ENCODE results near the gene VDR. TPM values are rescaled to one million over a fixed set of nuclear protein-coding genes. Genes with fewer than 3 reads are reported as not detected.

VDR gene
- polyA plus RNA-seq, 3 donors from 2014 or later, result 0.04 TPM; not detected in 2

DNA sequence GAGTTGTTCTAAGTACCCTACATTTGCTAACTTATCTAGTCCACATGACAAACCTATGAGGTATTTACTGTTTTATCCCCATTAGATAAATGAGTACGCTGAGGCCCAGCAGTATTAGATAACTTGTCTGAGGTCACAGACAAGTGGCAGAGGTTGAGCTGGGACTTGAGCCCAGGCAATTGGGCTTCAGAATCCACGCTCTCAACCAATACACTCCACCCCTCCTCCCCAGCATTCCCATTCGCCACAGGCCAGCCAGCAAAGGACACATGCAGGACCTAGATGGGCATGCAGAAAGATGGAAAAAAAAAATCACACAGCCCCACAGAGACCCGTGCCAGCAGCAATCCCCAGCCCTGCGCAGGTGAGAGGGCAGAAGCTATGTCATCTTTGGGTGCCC lies 97.5 kb downstream of the VDR start:
- DNase-seq, result no peak
- Mint-ChIP-seq H3K27me3 (ENCODE audit: low read depth in 3 of 3) (peaks cover 7 to 14% (median 8%) of the 10 kb centered on the region in 3 donors), H3K4me1 (peaks cover 99 to 100% of the 10 kb centered on the region in 2 donors), H3K36me3 (no peaks in the 10 kb centered on the region), H3K27ac (peak overlapping the region; percentile 91 to 98 (median 96)), H3K4me3 (peak overlapping the region; percentile 27 to 83 (median 67)), H3K9me3 (no peaks in the 10 kb centered on the region)

DNA sequence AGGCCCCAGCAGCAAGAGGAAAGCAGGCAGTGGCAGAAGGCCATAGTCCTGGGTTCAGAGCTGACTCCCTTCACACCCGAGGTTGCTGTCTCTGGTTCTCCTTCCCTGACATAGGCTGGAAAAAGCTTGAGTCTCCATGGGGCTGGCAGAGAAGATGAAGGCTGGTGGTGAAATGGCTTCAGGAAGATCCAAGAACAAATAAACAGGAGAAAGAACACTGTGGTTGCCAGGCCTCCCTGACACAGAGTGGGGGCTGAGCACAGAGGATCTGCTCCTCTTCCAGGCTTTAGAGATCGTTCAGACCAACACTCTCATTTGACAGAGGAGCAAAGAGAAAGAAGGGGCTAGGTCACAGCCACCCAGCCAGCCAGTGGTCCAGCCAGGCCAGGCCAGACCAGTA lies 99.4 kb downstream of the VDR start:
- Mint-ChIP-seq H3K9me3 (no peaks in the 10 kb centered on the region), H3K27me3 (ENCODE audit: low read depth in 3 of 3) (peaks cover 2 to 8% (median 8%) of the 10 kb centered on the region in 3 donors), H3K4me1 (peaks cover 97 to 100% of the 10 kb centered on the region in 2 donors), H3K27ac (peak overlapping the region in 5 of 6 donors; percentile 26 to 97 (median 72)), H3K36me3 (no peaks in the 10 kb centered on the region), H3K4me3 (peak overlapping the region in 3 of 5 donors; percentile 28 to 44 (median 33))
- no peak for DNase-seq

DNA sequence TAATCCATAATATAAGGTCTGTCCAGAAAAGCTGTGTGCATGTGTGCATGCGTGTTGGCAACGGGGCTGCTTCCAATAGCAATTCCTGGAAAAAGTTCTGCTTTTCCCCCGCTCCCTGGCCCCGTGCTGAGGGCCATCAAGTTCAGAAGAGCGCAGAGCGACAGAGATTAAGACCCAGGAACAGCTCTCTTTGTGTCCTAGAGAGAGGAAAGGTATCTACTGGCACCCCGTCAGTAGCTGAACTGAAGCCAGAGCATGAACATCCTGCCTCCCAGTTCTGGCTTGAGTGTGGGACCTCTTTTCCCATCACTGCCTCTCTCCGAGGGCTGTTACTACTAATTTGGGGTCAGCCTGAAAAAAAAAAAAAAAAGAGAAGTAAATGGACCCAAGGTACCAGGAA lies 100.6 kb downstream of the VDR start:
- Mint-ChIP-seq H3K9me3 (no peaks in the 10 kb centered on the region), H3K36me3 (no peaks in the 10 kb centered on the region), H3K4me1 (peaks cover 95 to 100% of the 10 kb centered on the region in 2 donors), H3K27me3 (ENCODE audit: low read depth in 3 of 3) (peaks cover 0 to 8% (median 7%) of the 10 kb centered on the region in 3 donors), H3K4me3 (peak overlapping the region in 2 of 5 donors; percentile 36 to 58), H3K27ac (peak overlapping the region in 5 of 6 donors; percentile 20 to 85 (median 76))
- no peak for DNase-seq

DNA sequence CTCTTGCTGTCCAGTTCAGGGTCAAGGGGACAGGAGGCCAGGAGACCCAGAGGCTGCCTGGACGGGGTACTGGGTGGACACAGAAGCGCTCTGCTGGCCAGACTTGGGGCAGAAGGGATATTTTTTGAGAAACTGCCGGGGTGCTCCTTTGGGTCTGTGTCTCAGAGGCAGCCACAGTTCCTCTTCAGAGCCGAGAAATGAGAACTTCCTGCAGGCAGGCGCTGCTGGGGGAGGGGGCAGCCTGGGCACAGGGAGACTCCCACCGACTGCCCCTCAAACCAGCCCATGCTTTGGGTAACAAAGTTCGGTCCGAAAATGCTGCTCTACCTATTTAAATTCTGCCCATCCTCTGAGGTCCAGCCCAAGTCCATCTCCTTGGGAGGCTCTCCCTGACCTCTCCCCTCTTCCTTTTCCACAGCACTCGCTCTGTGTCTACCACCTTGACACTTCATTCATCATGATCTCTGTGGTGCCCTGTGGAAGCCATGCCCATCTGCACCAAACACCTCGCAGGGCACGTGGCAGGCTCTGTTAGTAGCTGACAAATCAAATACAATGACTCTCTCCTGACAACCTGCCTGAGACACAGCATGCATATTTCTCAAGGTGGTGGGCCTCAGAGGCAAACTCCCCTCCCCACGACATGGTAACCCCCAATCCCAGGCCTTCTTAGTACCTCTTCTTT lies 101.5 kb downstream of the VDR start:
- peak overlapping the region; percentile 42 to 85 (median 75) for H3K27ac Mint-ChIP-seq

DNA sequence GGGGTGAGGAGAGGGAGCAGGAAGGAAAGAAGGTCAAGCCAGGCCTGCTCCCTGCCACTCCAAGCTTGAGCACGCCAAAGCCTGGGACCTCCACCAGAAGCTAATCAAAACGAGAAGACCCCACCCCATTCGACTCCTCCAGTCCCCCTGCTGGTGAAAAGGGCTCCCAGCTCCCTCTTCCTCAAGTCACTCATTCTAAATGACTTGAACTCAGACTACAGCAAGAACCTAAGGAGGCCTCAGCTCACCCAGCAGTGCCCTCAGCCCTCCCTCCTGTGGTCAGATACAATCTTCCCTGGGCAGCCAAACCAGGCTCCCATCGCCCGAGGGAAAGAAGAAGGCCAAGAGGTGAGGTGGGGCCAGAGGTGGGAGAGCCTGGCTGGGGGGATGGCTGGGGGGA lies 102.5 kb downstream of the VDR start:
- peak overlapping the region in 4 of 5 donors; percentile 48 to 62 (median 56) for H3K4me3 Mint-ChIP-seq
- peaks cover 0 to 5% (median 0%) of the 10 kb centered on the region in 3 donors for H3K36me3 Mint-ChIP-seq
- H3K27ac Mint-ChIP-seq, result peak overlapping the region; percentile 45 to 83 (median 67)
- no peaks in the 10 kb centered on the region for H3K9me3 Mint-ChIP-seq
- peaks cover 83 to 90% of the 10 kb centered on the region in 2 donors for H3K4me1 Mint-ChIP-seq
- peaks cover 0 to 2% (median 2%) of the 10 kb centered on the region in 3 donors for H3K27me3 Mint-ChIP-seq (ENCODE audit: low read depth in 3 of 3)
- no peak for DNase-seq

More for the DNA sequence above, 101.5 kb downstream of the VDR start:
- Mint-ChIP-seq H3K36me3 (no peaks in the 10 kb centered on the region), H3K4me3 (peak overlapping the region; percentile 58 to 74 (median 61)), H3K9me3 (no peaks in the 10 kb centered on the region), H3K27me3 (ENCODE audit: low read depth in 3 of 3) (peaks cover 0 to 4% (median 4%) of the 10 kb centered on the region in 3 donors), H3K4me1 (peaks cover 90 to 94% of the 10 kb centered on the region in 2 donors)
- DNase-seq, result no peak

DNA sequence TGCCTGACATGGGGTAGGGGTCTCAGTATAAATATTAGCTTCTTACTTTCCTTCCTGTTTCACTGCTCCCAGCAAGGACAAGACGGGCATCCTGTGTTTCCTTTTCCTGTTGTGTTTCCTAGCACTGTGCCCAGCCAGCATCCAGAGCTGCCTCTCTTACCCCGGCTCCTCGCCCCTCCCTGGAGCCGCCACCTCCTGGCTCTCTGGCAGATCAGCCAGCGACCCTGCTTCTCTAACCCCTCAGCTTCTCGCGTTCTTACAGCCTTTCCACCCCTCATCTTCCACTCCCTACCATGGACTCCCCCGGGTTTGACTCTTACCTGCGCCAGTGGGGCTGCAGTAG lies 102.9 kb downstream of the VDR start:
- no peak for DNase-seq
- Mint-ChIP-seq H3K4me1 (peaks cover 79 to 85% of the 10 kb centered on the region in 2 donors), H3K9me3 (no peaks in the 10 kb centered on the region), H3K36me3 (peaks cover 0 to 7% (median 0%) of the 10 kb centered on the region in 3 donors), H3K27me3 (ENCODE audit: low read depth in 3 of 3) (peaks cover 0 to 2% (median 2%) of the 10 kb centered on the region in 3 donors), H3K27ac (peak overlapping the region in 5 of 6 donors; percentile 32 to 74 (median 62)), H3K4me3 (peak overlapping the region; percentile 35 to 62 (median 54))

DNA sequence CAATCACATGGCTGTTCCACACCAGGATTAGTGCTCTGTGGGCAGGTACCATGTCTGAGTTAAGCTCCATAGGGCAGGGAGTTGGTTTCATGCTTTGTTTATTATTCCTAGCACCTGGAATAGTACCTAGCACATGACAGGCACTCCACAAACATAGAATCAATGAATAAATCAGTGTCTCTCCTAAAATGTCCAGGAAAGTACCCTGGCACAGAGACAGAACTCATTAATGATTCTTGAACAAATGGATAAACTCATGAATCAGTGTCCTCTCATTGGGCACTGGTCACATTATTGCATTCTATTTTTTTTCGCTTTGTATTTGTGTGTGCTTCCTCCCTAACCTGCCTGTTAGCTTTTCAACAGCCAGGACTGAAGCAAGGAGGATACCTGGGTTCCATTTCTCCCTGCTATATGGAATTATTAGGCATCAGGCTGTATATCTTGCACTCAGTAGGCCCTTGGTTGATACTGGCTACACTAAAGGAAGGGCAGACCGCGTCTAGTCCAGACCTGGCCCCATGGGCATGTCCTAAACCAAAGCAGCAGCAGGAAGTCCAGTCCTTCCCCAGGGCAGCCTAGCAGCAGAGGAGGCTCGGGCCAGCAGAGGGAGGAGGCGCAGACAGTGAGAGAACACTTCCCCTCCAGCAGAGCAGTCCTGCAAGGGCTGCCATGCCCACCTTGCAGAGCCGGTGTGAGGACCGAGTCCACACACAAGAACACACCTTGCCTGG lies 103.5 kb downstream of the VDR start:
- Mint-ChIP-seq H3K9me3 (no peaks in the 10 kb centered on the region), H3K4me1 (peaks cover 73 to 80% of the 10 kb centered on the region in 2 donors), H3K4me3 (peak overlapping the region in 3 of 5 donors; percentile 35 to 61 (median 54)), H3K27me3 (ENCODE audit: low read depth in 3 of 3) (peaks cover 0 to 2% (median 2%) of the 10 kb centered on the region in 3 donors), H3K36me3 (peaks cover 0 to 7% (median 0%) of the 10 kb centered on the region in 3 donors), H3K27ac (peak overlapping the region; percentile 32 to 80 (median 73))
- no peak for DNase-seq

DNA sequence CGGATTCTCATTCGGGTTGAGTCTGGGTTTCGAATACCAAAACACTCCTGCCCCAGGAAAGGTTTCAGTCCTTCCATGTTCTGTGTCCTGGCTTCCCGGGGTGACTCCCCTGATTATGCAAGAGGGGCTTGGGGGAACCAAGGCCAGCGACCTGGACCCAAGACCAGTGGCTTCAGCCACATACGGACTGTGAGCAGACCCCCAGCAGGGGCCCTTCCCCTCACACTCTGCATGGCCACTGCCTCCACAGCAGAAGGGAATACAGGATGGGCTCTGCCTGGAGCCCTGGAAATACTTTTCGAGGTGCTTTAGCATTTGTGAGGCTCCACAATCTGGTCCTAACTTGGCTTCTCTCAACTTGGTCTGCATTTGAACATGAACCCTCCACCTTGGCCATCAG lies 104.2 kb downstream of the VDR start:
- H3K4me1 Mint-ChIP-seq, result peaks cover 66 to 73% of the 10 kb centered on the region in 2 donors
- H3K27ac Mint-ChIP-seq, result peak overlapping the region in 4 of 6 donors; percentile 8 to 80 (median 66)
- no peak overlapping the region for H3K4me3 Mint-ChIP-seq
- no peaks in the 10 kb centered on the region for H3K9me3 Mint-ChIP-seq
- no peak for DNase-seq
- H3K36me3 Mint-ChIP-seq, result peaks cover 0 to 7% (median 0%) of the 10 kb centered on the region in 3 donors
- peaks cover 0 to 2% (median 2%) of the 10 kb centered on the region in 3 donors for H3K27me3 Mint-ChIP-seq (ENCODE audit: low read depth in 3 of 3)

DNA sequence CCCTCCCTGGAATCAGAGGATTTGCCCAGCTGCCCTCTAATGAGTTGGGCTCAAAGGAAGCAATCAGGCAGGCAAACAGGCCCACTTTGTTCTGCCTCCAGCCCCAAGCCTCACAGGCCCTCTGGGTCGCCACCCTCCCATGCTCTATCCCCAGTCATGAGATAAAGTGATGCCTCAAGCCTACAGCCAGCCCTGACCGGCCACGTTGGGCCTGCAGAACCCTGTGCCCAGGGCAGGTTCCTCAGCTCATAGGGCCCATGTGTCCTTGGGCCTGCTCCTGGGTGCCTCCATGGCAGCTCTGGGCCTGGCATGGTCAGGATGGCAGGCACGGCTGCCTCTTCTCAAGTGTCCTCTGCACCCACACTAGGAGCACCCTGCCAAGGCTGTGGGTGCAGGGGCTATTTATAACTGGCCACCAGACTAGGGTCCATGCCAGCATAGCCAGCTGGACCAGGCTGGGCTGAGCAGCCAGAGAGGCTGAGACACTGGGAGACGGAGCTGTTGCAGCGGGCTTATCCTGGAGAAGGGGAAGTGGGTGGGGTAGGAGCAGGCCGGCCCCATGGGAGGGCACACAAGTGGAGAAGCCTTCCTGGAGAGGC lies 105.3 kb downstream of the VDR start:
- Mint-ChIP-seq H3K4me3 (no peak overlapping the region), H3K9me3 (no peaks in the 10 kb centered on the region), H3K4me1 (peaks cover 54 to 61% of the 10 kb centered on the region in 2 donors), H3K36me3 (peaks cover 0 to 8% (median under 1%) of the 10 kb centered on the region in 3 donors), H3K27ac (peak overlapping the region in 5 of 6 donors; percentile 12 to 72 (median 51)), H3K27me3 (ENCODE audit: low read depth in 3 of 3) (peaks cover 0 to 2% (median 2%) of the 10 kb centered on the region in 3 donors)
- DNase-seq, result no peak

DNA sequence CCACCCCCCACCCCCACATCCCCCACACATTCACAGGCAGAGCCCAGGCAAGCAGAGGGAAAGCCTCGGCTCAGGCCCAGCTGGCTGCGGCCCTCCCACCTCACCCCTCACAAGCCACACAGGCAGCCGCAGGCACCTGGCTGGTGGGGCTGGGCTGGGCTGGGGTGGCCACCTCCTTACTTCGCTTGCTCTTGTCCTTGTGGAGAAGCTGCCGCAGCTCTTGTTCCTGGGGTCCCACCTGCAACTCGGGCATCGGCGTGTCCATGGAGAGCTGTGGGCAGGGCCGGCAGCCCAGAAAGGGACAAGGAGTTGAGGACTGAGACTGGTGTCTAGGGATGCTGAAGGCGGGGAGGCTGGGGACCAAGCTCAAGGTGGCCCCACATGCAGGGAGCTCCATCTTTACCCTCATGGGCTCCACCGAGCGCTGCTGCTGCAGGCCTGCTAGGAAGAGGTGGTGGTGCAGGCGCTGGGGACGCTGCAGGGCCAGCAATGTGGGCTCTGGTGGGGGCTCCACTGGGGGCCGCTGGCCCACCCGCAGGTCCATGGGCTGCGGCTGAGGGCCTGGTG lies 106.3 kb downstream of the VDR start:
- DNase-seq, result no peak
- Mint-ChIP-seq H3K4me3 (no peak overlapping the region), H3K36me3 (peaks cover 3 to 18% (median 8%) of the 10 kb centered on the region in 3 donors), H3K9me3 (no peaks in the 10 kb centered on the region), H3K27ac (peak overlapping the region in 1 of 6 donors; percentile 40), H3K27me3 (ENCODE audit: low read depth in 3 of 3) (peaks cover 0 to 2% (median 2%) of the 10 kb centered on the region in 3 donors), H3K4me1 (peaks cover 44 to 57% of the 10 kb centered on the region in 2 donors)

DNA sequence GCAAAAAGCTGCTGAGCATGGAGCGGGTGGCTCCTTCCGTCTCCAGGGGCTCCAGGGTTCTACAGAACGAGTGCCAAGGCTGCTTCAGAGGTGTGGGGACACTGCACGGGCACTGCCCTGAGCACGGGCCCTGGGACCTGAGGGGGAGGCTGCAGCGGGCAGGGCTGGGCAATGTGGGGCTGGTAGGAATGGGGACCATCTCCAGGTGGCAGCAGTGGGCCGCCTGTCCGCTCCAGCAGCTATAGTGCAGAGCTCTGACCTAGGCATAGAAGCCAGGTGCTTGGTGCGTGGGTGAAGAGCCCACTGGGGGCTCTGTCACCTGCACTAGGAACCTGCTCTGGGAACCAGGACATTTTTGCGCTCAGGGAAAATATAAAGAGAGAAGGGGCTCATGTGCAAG lies 107.4 kb downstream of the VDR start:
- Mint-ChIP-seq H3K9me3 (no peaks in the 10 kb centered on the region), H3K4me1 (peaks cover 34 to 47% of the 10 kb centered on the region in 2 donors), H3K4me3 (peak overlapping the region in 1 of 5 donors; percentile 29), H3K27ac (peak overlapping the region in 3 of 6 donors; percentile 37 to 75 (median 67)), H3K27me3 (ENCODE audit: low read depth in 3 of 3) (peaks cover 0 to 2% (median 2%) of the 10 kb centered on the region in 3 donors), H3K36me3 (peaks cover 3 to 23% (median 8%) of the 10 kb centered on the region in 3 donors)
- DNase-seq, result peak in 2 of 3 donors; percentile 40 to 42

DNA sequence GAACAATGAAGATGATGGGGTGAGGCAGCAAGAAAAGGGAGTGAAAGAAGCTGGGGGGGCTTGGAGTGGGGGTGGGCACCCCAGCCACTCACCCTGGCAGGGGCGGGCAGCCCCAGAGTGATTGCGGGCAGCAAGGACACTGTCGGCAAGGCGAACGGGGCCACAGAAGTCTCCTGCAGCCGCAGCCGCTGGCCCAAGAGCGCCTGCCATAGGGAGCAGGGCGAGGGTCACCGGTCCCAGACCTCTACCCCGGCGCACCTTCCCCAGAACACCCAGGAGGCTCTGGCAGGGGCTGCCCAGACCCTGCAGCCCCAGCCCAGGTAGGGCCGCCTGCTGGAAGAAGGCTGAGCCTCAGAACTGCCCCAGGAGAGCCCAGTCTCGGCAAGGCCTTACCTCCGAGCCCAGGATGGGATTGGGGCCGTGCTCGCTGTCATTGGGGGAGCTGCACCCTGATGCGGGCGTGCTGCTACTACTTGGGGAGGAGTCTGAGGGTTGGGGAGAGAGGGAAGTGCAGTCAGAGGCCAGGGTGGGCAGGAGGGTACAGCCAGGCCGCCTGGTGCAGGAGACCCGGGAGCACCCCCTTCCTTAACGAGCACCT lies 108.9 kb downstream of the VDR start:
- Mint-ChIP-seq H3K9me3 (no peaks in the 10 kb centered on the region), H3K36me3 (peaks cover 3 to 27% (median 8%) of the 10 kb centered on the region in 3 donors), H3K27ac (no peak overlapping the region), H3K27me3 (ENCODE audit: low read depth in 3 of 3) (peaks cover 0 to 2% (median 2%) of the 10 kb centered on the region in 3 donors), H3K4me3 (no peak overlapping the region), H3K4me1 (peaks cover 19 to 32% of the 10 kb centered on the region in 2 donors)
- DNase-seq, result no peak

All from immature natural killer cell (primary cell).